H1 (cell line): ENCODE results near the gene TBC1D30.

Experiments used
- CHD1 ChIP-seq: IDR thresholded peaks from 2 replicates; pipeline ENCODE4 v1.6.1; 2012; ENCODE audit warnings: low read depth, low read length, improper control_type of control experiment
- POLR2A ChIP-seq, 2 experiments: IDR thresholded peaks; 1 replicate in 1 of 2; 2 replicates in 1 of 2; pipeline ENCODE4 v1.6.1; 2011; ENCODE audit warnings: low read depth in 2 of 2, low read length in 2 of 2, mild to moderate bottlenecking in 2 of 2; ENCODE audit errors: control extremely low read depth in 1 of 2
- POLR2AphosphoS5 ChIP-seq: IDR thresholded peaks from 2 replicates; pipeline ENCODE4 v1.6.1; 2011; ENCODE audit warnings: low read depth, low read length
- TF ChIP-seq, protein P1 (sequence below): IDR thresholded peaks from 2 replicates; pipeline ENCODE4 v1.6.1; 2012; ENCODE audit warnings: inconsistent platforms

DNA sequence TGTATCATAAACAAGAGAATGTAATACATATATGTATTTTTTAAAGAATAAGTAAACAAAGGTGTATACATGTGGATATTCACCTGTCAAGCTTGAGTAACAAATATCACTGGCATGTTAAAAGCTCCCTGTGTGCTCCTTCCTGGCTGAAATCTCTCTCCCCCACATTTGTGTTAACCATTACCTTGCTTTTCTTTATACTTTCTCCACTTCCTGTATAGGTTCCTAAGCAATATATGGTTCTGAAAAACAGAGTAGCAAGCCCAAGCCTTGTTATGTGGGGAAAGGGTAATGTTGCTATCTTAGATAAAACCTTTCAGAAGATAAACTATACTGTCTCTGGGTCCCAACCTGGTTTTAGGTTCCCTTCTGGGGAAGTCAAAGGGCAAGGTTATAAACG is 32.3 kb upstream of the TBC1D30 start:
- TF ChIP-seq POLR2A (IDR thresholded peaks at IDR 0.05; ENCODE audit: control extremely low read depth in 1 of 2, low read depth in 2 of 2, low read length in 2 of 2) (no peak), POLR2AphosphoS5 (no peak), CHD1 (no peak)
- TF ChIP-seq, protein P1, sequence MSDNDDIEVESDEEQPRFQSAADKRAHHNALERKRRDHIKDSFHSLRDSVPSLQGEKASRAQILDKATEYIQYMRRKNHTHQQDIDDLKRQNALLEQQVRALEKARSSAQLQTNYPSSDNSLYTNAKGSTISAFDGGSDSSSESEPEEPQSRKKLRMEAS: no peak
